Measurements from ENCODE around the gene SRL.

- TF ChIP-seq CTCF (IDR thresholded peaks at IDR 0.05) (no peak), POLR2A (IDR thresholded peaks at IDR 0.05) (no peak), POLR2AphosphoS5 (IDR thresholded peaks at IDR 0.05) (no peak)
Measured at GRCh38 chr16:4240624-4241023, 1.3 kb downstream of the SRL start.

Measured in prostate gland (tissue), 2 donors.